CD14-positive monocyte (primary cell): Measurements from ENCODE around the gene PTGDR. TPM values are rescaled to one million over a fixed set of nuclear protein-coding genes. Genes with fewer than 3 reads are reported as not detected.

Experiments used
- DNase-seq, 3 donors: peaks; one replicate each; pipeline ENCODE4 v3.0.0-alpha.2; 2011 to 2022
- H2AFZ ChIP-seq: 2 replicates; pipeline ENCODE4 v1.6.0; 2012; ENCODE audit warnings: mild to moderate bottlenecking, low read depth, low read length, inconsistent platforms; ENCODE audit not compliant: insufficient read depth, poor library complexity, severe bottlenecking
- H3K27ac ChIP-seq, 2 donors: 1 replicate in 1 of 2; 2 replicates in 1 of 2; pipeline ENCODE4 v1.5.1; 2012 to 2013; ENCODE audit warnings: low read length in 2 of 2, control low read depth in 1 of 2, inconsistent platforms in 1 of 2, low read depth in 1 of 2, mild to moderate bottlenecking in 1 of 2
- H3K27me3 ChIP-seq, 2 donors: one replicate each; pipeline versions ENCODE4 v1.6.0 to v1.6.1; 2011 to 2013; ENCODE audit warnings: low read length in 2 of 2; ENCODE audit not compliant: control insufficient read depth in 2 of 2, insufficient read depth in 2 of 2
- H3K36me3 ChIP-seq, 2 donors: replicated peaks in 1 of 2; 1 replicate in 1 of 2; 2 replicates in 1 of 2; pipeline versions ENCODE4 v1.5.1 to v1.6.1; 2012 to 2013; ENCODE audit warnings: low read length in 2 of 2, control low read depth in 1 of 2, inconsistent platforms in 1 of 2, mild to moderate bottlenecking in 1 of 2; ENCODE audit not compliant: insufficient read depth in 2 of 2, control insufficient read depth in 1 of 2
- H3K4me1 ChIP-seq, 2 donors: 1 replicate in 1 of 2; 2 replicates in 1 of 2; pipeline versions ENCODE4 v1.5.1 to v1.6.1; 2012 to 2013; ENCODE audit warnings: low read length in 2 of 2, control low read depth in 1 of 2, inconsistent platforms in 1 of 2, mild to moderate bottlenecking in 1 of 2, moderate library complexity in 1 of 2; ENCODE audit not compliant: insufficient read depth in 2 of 2, control insufficient read depth in 1 of 2
- H3K4me2 ChIP-seq: replicated peaks from 2 replicates; pipeline ENCODE3; 2012; ENCODE audit warnings: low read length, moderate library complexity, mild to moderate bottlenecking; ENCODE audit not compliant: poor library complexity, severe bottlenecking; ENCODE audit errors: extremely low read depth
- H3K4me3 ChIP-seq, 3 experiments: fragments of 200-600 bp in 1 of 3; sonication (generic) in 1 of 3; replicated peaks in 1 of 3; 1 replicate in 2 of 3; 2 replicates in 1 of 3; pipeline ENCODE4 v1.5.1; 2011 to 2013; ENCODE audit warnings: low read length in 3 of 3, mild to moderate bottlenecking in 3 of 3, control low read depth in 2 of 3, low read depth in 2 of 3, inconsistent platforms in 1 of 3, moderate library complexity in 1 of 3
- H3K79me2 ChIP-seq: 2 replicates; pipeline ENCODE4 v1.6.0; 2012; ENCODE audit warnings: mild to moderate bottlenecking, control low read depth, inconsistent platforms, low read length, moderate library complexity; ENCODE audit not compliant: insufficient read depth
- H3K9ac ChIP-seq: 2 replicates; pipeline ENCODE4 v1.6.0; 2017; ENCODE audit warnings: low read length, mild to moderate bottlenecking; ENCODE audit not compliant: insufficient read depth, poor library complexity, severe bottlenecking
- H3K9me3 ChIP-seq, 2 donors: replicated peaks in 1 of 2; 1 replicate in 1 of 2; 2 replicates in 1 of 2; pipeline versions ENCODE4 v1.5.1 to v1.6.1; 2012 to 2013; ENCODE audit warnings: low read length in 2 of 2, control low read depth in 1 of 2; ENCODE audit not compliant: control insufficient read depth in 1 of 2, insufficient read depth in 1 of 2
- H4K20me1 ChIP-seq: 2 replicates; pipeline ENCODE4 v1.6.0; 2012; ENCODE audit warnings: mild to moderate bottlenecking, low read length, control low read depth, moderate library complexity; ENCODE audit not compliant: insufficient read depth
- H3K27ac Mint-ChIP-seq, 7 donors: one replicate each; pipeline ENCODE4 v1.8.0; 2020; ENCODE audit warnings: mild to moderate bottlenecking in 7 of 7, mixed read lengths in 7 of 7, moderate library complexity in 6 of 7, inconsistent platforms in 2 of 7
- H3K27me3 Mint-ChIP-seq, 3 donors: one replicate each; pipeline ENCODE4 v1.8.0; 2021 to 2022; ENCODE audit warnings: low read depth in 3 of 3, mild to moderate bottlenecking in 3 of 3, mixed read lengths in 3 of 3, moderate library complexity in 3 of 3, inconsistent platforms in 1 of 3
- H3K36me3 Mint-ChIP-seq, 2 donors: one replicate each; pipeline ENCODE4 v1.8.0; 2020; ENCODE audit warnings: mixed read lengths in 2 of 2, inconsistent platforms in 1 of 2, mild to moderate bottlenecking in 1 of 2
- H3K4me1 Mint-ChIP-seq: one replicate; pipeline ENCODE4 v1.8.0; 2020; ENCODE audit warnings: mild to moderate bottlenecking, mixed read lengths
- H3K4me3 Mint-ChIP-seq, 2 donors: one replicate each; pipeline ENCODE4 v1.8.0; 2020; ENCODE audit warnings: mild to moderate bottlenecking in 2 of 2, mixed read lengths in 2 of 2, moderate library complexity in 1 of 2
- H3K9me3 Mint-ChIP-seq, 7 donors: one replicate each; pipeline ENCODE4 v1.8.0; 2020 to 2022; ENCODE audit warnings: mixed read lengths in 7 of 7, mild to moderate bottlenecking in 6 of 7, moderate library complexity in 6 of 7, inconsistent platforms in 2 of 7
- WGBS: methylation state at CpG from one replicate; pipeline ENCODE4 v1.1.5; 2013; ENCODE audit warnings: missing lambda C conversion rate; ENCODE audit not compliant: insufficient coverage; 5-methylcytosine and 5-hydroxymethylcytosine counted together
- intact Hi-C, 2 donors: fragments of 100-400 bp; cut with micrococcal nuclease; formaldehyde crosslinking; loops; one replicate each; pipeline versions ENCODE4 v1.15.0 to v1.15.1; 2023
- polyA plus RNA-seq, 3 donors: library from polyadenylated mRNA; depleted of rRNA in 1 of 3; unstranded in 2 of 3; stranded (reverse) in 1 of 3; fragments of 300-500 nt in 2 of 3; fragments of >200 nt in 1 of 3; fragmentation: Illumina TruSeq in 2 of 3; gene quantifications; 1 replicate in 2 of 3; 2 replicates in 1 of 3; pipeline ENCODE4 v1.2.3, GENCODE V29; 2012 to 2021
- TF ChIP-seq, protein P1 (sequence below): fragments of 200-600 bp; IDR thresholded peaks from one replicate; pipeline ENCODE4 v1.8.0; 2022; ENCODE audit warnings: antibody characterized with exemption, mild to moderate bottlenecking

Gene PTGDR
- polyA plus RNA-seq, 3 donors, result not detected

DNA sequence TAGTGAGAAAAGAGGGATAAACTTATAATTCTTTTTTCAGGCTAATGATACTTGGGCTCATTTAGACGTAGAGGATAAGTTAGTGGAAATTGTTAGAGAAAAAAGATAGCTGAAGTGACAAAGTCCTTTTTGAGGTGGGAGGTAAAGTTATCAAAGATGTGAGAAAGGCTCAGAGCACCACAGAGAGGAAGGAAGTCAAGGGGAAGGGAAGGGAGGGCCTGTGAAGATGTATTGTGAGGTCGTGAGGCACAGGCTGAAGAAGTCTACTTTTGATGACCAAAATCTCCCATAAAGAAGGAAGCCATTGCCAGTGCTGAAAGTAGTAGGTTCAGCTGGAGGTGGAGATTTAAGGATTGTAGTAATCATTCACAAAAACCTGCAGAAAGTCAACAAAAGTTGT is 19.4 kb upstream of the PTGDR start:
- TF ChIP-seq, protein P1, sequence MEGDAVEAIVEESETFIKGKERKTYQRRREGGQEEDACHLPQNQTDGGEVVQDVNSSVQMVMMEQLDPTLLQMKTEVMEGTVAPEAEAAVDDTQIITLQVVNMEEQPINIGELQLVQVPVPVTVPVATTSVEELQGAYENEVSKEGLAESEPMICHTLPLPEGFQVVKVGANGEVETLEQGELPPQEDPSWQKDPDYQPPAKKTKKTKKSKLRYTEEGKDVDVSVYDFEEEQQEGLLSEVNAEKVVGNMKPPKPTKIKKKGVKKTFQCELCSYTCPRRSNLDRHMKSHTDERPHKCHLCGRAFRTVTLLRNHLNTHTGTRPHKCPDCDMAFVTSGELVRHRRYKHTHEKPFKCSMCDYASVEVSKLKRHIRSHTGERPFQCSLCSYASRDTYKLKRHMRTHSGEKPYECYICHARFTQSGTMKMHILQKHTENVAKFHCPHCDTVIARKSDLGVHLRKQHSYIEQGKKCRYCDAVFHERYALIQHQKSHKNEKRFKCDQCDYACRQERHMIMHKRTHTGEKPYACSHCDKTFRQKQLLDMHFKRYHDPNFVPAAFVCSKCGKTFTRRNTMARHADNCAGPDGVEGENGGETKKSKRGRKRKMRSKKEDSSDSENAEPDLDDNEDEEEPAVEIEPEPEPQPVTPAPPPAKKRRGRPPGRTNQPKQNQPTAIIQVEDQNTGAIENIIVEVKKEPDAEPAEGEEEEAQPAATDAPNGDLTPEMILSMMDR, result no peak
- Histone ChIP-seq H3K4me3 (no peak overlapping the region), H3K27me3 (no peaks in the 10 kb centered on the region), H3K9ac (no peak overlapping the region), H4K20me1 (no peaks in the 10 kb centered on the region), H3K79me2 (no peaks in the 10 kb centered on the region), H2AFZ (no peak overlapping the region), H3K36me3 (no peaks in the 10 kb centered on the region), H3K9me3 (no peaks in the 10 kb centered on the region), H3K27ac (no peak overlapping the region), H3K4me1 (no peaks in the 10 kb centered on the region), H3K4me2 (no peak overlapping the region)
- no peak for DNase-seq
- intact Hi-C loops, result no loop called here
- peaks cover 3% of the 10 kb centered on the region for H3K4me1 Mint-ChIP-seq
- H3K9me3 Mint-ChIP-seq, result peaks cover 0 to 5% (median 1%) of the 10 kb centered on the region in 7 donors
- no peaks in the 10 kb centered on the region for H3K36me3 Mint-ChIP-seq
- 100% methylated on average over 1 of the region's 2 CpGs for WGBS
- no peak overlapping the region for H3K4me3 Mint-ChIP-seq
- no peak overlapping the region for H3K27ac Mint-ChIP-seq
- H3K27me3 Mint-ChIP-seq, result peaks cover 3 to 8% (median 8%) of the 10 kb centered on the region in 3 donors

DNA sequence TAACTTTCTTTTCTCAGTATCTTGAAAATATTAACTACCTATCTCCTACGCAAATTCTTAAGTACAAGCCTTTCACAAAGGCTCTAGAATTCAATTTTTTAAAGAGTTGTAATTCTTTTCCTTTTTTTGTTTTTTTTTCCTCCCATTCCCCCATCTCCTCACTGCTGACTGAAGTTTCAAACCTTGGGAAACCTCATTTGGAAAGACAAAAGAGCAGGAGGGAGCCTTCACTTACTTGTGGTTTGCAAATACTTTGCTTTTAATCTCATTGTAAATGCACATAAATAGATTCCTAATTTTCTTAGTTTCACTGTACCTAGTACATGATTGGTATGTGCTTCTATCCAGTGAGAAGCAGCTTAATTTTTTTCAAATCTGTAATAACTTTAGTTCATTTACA is 15.8 kb upstream of the PTGDR start:
- no peak overlapping the region for H2AFZ ChIP-seq
- no CpG with 5 or more reads among the region's 1 CpG for WGBS
- no peaks in the 10 kb centered on the region for H3K27me3 ChIP-seq
- H3K36me3 Mint-ChIP-seq, result no peaks in the 10 kb centered on the region
- H3K27ac ChIP-seq, result no peak overlapping the region
- no peaks in the 10 kb centered on the region for H3K36me3 ChIP-seq
- H3K4me2 ChIP-seq, result no peak overlapping the region
- H3K9me3 Mint-ChIP-seq, result peaks cover 0 to 9% (median 1%) of the 10 kb centered on the region in 7 donors
- H3K4me1 Mint-ChIP-seq, result peaks cover 3% of the 10 kb centered on the region
- intact Hi-C loops, result no loop called here
- peaks cover 0 to 11% (median 9%) of the 10 kb centered on the region in 3 donors for H3K27me3 Mint-ChIP-seq
- DNase-seq, result no peak
- no peak overlapping the region for H3K9ac ChIP-seq
- no peaks in the 10 kb centered on the region for H3K79me2 ChIP-seq
- no peaks in the 10 kb centered on the region for H3K9me3 ChIP-seq
- no peak overlapping the region for H3K4me3 ChIP-seq
- H4K20me1 ChIP-seq, result no peaks in the 10 kb centered on the region
- TF ChIP-seq, protein P1, result no peak
- H3K27ac Mint-ChIP-seq, result no peak overlapping the region
- H3K4me1 ChIP-seq, result no peaks in the 10 kb centered on the region
- no peak overlapping the region for H3K4me3 Mint-ChIP-seq
